ENCODE measurements around the gene RUNX3. TPM values are rescaled to one million over a fixed set of nuclear protein-coding genes. Genes with fewer than 3 reads are reported as not detected.

RUNX3 gene
- total RNA-seq, 6 donors from 2014 or later, result 4.2 to 15.6 (median 10.1) TPM

DNA sequence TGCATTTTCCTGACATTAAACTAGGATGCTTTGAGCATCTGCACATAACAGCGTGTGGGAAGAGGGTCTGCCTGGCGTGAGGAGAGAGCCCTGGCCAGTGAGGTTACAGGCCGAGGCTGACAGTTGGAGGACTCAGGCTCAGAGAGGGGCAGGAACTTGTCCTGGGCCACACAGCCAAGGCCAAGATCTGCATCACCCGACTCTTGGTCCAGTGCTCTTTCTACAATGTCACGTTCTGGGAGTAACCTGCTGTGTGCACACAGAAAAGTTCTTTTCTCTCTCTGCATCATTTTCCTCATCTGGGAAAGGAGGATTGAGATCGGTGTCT lies 42.8 kb upstream of the RUNX3 start:
- TF ChIP-seq EP300 (IDR thresholded peaks at IDR 0.05) (no peak), POLR2A (IDR thresholded peaks at IDR 0.05) (no peak), POLR2AphosphoS5 (IDR thresholded peaks at IDR 0.05) (no peak)
- TF ChIP-seq, protein P1, sequence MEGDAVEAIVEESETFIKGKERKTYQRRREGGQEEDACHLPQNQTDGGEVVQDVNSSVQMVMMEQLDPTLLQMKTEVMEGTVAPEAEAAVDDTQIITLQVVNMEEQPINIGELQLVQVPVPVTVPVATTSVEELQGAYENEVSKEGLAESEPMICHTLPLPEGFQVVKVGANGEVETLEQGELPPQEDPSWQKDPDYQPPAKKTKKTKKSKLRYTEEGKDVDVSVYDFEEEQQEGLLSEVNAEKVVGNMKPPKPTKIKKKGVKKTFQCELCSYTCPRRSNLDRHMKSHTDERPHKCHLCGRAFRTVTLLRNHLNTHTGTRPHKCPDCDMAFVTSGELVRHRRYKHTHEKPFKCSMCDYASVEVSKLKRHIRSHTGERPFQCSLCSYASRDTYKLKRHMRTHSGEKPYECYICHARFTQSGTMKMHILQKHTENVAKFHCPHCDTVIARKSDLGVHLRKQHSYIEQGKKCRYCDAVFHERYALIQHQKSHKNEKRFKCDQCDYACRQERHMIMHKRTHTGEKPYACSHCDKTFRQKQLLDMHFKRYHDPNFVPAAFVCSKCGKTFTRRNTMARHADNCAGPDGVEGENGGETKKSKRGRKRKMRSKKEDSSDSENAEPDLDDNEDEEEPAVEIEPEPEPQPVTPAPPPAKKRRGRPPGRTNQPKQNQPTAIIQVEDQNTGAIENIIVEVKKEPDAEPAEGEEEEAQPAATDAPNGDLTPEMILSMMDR (IDR thresholded peaks at IDR 0.05), result no peak
- H3K27ac ChIP-seq, result no peak overlapping the region

DNA sequence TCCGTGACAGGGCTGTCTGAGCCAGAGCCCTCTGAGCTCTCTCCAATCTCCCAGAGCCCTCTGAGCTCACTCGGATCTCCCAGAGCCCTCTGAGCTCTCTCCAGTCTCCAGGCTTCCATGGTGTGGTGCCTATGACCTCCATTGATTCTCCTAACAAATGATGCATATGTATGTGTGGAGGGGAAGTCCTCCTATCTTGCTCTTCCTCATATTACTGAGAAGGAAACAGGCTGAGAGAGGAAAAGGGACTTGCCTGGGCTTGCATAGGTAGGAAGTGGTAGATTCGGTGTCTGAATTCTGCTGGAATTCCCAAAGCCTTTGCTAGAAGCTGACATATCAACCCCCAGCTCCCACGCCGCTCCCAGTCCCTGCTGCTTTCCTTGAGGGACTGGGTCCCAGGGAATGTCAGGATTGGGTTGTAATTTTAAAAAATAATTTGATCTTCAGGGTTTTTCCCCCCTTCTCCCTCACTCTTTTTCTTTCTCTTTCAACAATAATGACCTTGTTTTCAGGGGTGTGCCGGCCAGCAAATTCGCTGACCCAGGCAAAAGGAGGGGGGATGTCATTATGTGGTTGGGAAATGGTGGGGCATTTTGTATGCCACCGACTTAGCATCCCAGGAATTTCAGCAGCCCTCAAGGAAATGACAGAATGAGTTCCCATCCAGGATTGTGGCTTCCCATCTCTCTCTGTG lies 42.3 kb upstream of the RUNX3 start:
- no peak for DNase-seq
- no peak overlapping the region for H3K27ac ChIP-seq
- ATAC-seq (ENCODE audit: low FRiP score in 2 of 2), result no peak
- no peaks in the 10 kb centered on the region for H3K4me1 ChIP-seq
- no peaks in the 10 kb centered on the region for H3K27me3 ChIP-seq
- no peaks in the 10 kb centered on the region for H3K36me3 ChIP-seq
- H3K4me3 ChIP-seq, result no peak overlapping the region
- H3K9me3 ChIP-seq, result peaks cover 11 to 24% (median 16%) of the 10 kb centered on the region in 4 donors
- TF ChIP-seq, protein P1 (IDR thresholded peaks at IDR 0.05), result no peak
- TF ChIP-seq POLR2A (IDR thresholded peaks at IDR 0.05) (no peak), POLR2AphosphoS5 (IDR thresholded peaks at IDR 0.05) (no peak), EP300 (IDR thresholded peaks at IDR 0.05) (no peak)
- 73 to 74% methylated on average over 8 of the region's 8 CpGs for WGBS, 2 donors

More for the DNA sequence above, 42.8 kb upstream of the RUNX3 start:
- Histone ChIP-seq H3K27me3 (no peaks in the 10 kb centered on the region), H3K4me1 (no peaks in the 10 kb centered on the region), H3K36me3 (no peaks in the 10 kb centered on the region), H3K9me3 (peaks cover 11 to 24% (median 16%) of the 10 kb centered on the region in 4 donors), H3K4me3 (no peak overlapping the region)
- ATAC-seq (ENCODE audit: low FRiP score in 2 of 2) (no peak), DNase-seq (no peak)
- 72 to 90% methylated on average over 6 of the region's 6 CpGs for WGBS, 2 donors

DNA sequence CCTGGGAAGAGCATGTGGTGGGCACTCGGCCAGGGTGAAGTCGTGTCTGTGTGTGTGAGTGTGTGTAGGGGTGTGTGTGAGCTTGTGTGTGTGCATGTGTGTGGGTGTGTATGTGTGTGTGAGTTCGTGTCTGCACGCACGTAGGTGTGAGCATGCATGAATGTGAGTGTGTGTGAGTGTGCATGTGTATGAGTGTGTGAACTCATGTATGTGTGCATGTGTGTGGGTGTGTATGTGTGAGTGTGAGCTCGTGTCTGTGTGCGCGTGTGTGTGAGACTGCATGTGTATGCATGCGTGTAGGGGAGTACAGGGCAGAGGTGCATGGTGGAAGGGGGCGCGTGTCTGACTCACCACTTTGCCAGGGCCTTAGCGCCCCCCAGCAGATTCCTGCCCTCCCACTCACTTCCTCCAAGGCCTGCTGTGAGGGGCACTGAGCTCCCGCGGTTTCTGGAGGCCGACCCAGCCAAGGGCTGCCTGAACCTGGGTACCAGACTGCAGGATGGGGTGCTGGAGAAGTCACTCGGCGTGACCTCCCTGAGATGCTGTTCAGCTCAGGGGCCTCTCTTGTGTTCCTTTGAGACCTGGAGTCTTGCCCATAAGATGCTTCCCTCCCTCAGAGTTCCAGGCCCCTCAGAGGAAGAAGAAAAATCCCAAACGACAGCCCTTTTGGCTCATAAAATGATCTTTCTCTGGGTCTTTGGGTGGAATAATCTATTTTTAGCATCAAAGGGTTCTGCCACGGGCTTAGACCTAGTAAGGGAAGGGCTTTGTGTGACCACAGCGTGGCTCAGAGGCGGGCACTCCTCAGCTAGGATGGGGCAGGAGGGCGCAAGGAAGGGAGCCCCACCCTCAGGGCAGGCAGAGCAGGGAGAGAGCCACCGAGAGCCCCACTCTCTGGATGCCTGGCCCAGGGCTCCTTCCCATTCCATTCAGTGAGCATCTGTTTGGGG lies 41.1 kb upstream of the RUNX3 start:
- ATAC-seq (ENCODE audit: low FRiP score in 2 of 2), result no peak
- TF ChIP-seq EP300 (IDR thresholded peaks at IDR 0.05), result no peak
- no peak for TF ChIP-seq POLR2A (IDR thresholded peaks at IDR 0.05)
- TF ChIP-seq, protein P1 (IDR thresholded peaks at IDR 0.05), result no peak
- no peak for TF ChIP-seq POLR2AphosphoS5 (IDR thresholded peaks at IDR 0.05)
- Histone ChIP-seq H3K4me3 (no peak overlapping the region), H3K27ac (no peak overlapping the region), H3K36me3 (no peaks in the 10 kb centered on the region), H3K9me3 (peaks cover 11 to 18% (median 14%) of the 10 kb centered on the region in 4 donors), H3K4me1 (no peaks in the 10 kb centered on the region), H3K27me3 (no peaks in the 10 kb centered on the region)
- WGBS, 2 donors, result 69 to 82% methylated on average over 13 to 23 of the region's 23 CpGs
- DNase-seq, result peak in 1 of 2 donors; percentile 33

DNA sequence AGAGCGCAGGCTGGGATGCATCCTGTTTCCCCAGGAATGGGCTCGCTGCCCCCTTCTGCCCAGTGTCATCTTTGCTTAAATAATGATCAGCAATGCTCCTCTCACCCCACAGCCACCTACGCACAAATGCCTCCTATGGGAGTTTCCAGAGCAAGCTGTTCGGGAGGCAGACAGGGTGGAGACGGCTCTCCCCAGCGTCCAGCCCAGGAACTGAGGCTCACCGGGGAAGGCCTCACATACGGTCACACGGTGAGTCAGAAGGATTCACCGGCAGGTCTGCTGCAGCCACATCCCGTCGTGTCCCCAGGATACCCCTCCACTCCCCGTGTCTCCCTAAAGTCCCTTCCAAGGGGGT lies 40.3 kb upstream of the RUNX3 start:
- no peak for TF ChIP-seq POLR2AphosphoS5 (IDR thresholded peaks at IDR 0.05)
- TF ChIP-seq POLR2A (IDR thresholded peaks at IDR 0.05), result no peak
- TF ChIP-seq, protein P1 (IDR thresholded peaks at IDR 0.05), result no peak
- TF ChIP-seq EP300 (IDR thresholded peaks at IDR 0.05), result no peak
- Histone ChIP-seq H3K27me3 (no peaks in the 10 kb centered on the region), H3K36me3 (no peaks in the 10 kb centered on the region), H3K9me3 (peaks cover 5 to 10% (median 7%) of the 10 kb centered on the region in 4 donors), H3K27ac (no peak overlapping the region), H3K4me1 (peaks cover 0 to 3% (median 0%) of the 10 kb centered on the region in 4 donors), H3K4me3 (no peak overlapping the region)
- 56 to 59% methylated on average over 7 to 13 of the region's 13 CpGs for WGBS, 2 donors
- ATAC-seq (ENCODE audit: low FRiP score in 2 of 2) (no peak), DNase-seq (no peak)

Measured in upper lobe of left lung (tissue), 6 donors.